Parathyroid adenoma (tissue), 2 donors: ENCODE results near the gene EVA1A.

Experiments
- H2AFZ ChIP-seq: fragments of 300-600 bp; sonication (generic); one replicate; pipeline ENCODE4 v1.7.0; 2017; ENCODE audit warnings: antibody characterized with exemption, mild to moderate bottlenecking
- H3K27ac ChIP-seq: fragments of 300-600 bp; sonication (generic); one replicate; pipeline ENCODE4 v1.7.0; 2017
- H3K27me3 ChIP-seq: fragments of 300-600 bp; sonication (generic); one replicate; pipeline ENCODE4 v1.7.0; 2017; ENCODE audit warnings: low read length; ENCODE audit not compliant: control insufficient read depth, insufficient read depth
- H3K36me3 ChIP-seq: fragments of 300-600 bp; sonication (generic); one replicate; pipeline ENCODE4 v1.7.0; 2017; ENCODE audit warnings: low read length; ENCODE audit not compliant: control insufficient read depth, insufficient read depth
- H3K4me1 ChIP-seq: fragments of 300-600 bp; sonication (generic); one replicate; pipeline ENCODE4 v1.7.0; 2017; ENCODE audit warnings: control low read depth
- H3K4me2 ChIP-seq: fragments of 300-600 bp; sonication (generic); one replicate; pipeline ENCODE4 v1.7.0; 2017; ENCODE audit warnings: low read length
- H3K4me3 ChIP-seq: fragments of 300-600 bp; sonication (generic); one replicate; pipeline ENCODE4 v1.7.0; 2017; ENCODE audit warnings: low read depth, low read length
- H3K79me2 ChIP-seq: fragments of 300-600 bp; sonication (generic); one replicate; pipeline ENCODE4 v1.7.0; 2017; ENCODE audit warnings: control low read depth
- H3K9ac ChIP-seq: fragments of 300-600 bp; sonication (generic); one replicate; pipeline ENCODE4 v1.7.0; 2017; ENCODE audit warnings: mild to moderate bottlenecking
- H3K9me3 ChIP-seq: fragments of 300-600 bp; sonication (generic); one replicate; pipeline ENCODE4 v1.7.0; 2017; ENCODE audit warnings: low read length; ENCODE audit not compliant: control insufficient read depth
- TF ChIP-seq, protein P1 (sequence below): fragments of 300-600 bp; sonication (generic); IDR thresholded peaks from one replicate; pipeline ENCODE4 v1.7.0; 2017; ENCODE audit warnings: antibody characterized with exemption, mild to moderate bottlenecking
- donor health status: primary hyperparathyroidism.

Gene EVA1A

GRCh38 chr2:75604484-75604883, 43.7 kb upstream of the EVA1A start:
- H3K9ac ChIP-seq: no peak overlapping the region
- no peak overlapping the region for H3K27ac ChIP-seq
- no peaks in the 10 kb centered on the region for H3K79me2 ChIP-seq
- peaks cover 8% of the 10 kb centered on the region for H3K4me1 ChIP-seq
- H3K27me3 ChIP-seq: no peaks in the 10 kb centered on the region
- no peak overlapping the region for H3K4me3 ChIP-seq
- H3K36me3 ChIP-seq: no peaks in the 10 kb centered on the region
- H3K4me2 ChIP-seq: no peak overlapping the region
- no peaks in the 10 kb centered on the region for H3K9me3 ChIP-seq
- TF ChIP-seq, protein P1, sequence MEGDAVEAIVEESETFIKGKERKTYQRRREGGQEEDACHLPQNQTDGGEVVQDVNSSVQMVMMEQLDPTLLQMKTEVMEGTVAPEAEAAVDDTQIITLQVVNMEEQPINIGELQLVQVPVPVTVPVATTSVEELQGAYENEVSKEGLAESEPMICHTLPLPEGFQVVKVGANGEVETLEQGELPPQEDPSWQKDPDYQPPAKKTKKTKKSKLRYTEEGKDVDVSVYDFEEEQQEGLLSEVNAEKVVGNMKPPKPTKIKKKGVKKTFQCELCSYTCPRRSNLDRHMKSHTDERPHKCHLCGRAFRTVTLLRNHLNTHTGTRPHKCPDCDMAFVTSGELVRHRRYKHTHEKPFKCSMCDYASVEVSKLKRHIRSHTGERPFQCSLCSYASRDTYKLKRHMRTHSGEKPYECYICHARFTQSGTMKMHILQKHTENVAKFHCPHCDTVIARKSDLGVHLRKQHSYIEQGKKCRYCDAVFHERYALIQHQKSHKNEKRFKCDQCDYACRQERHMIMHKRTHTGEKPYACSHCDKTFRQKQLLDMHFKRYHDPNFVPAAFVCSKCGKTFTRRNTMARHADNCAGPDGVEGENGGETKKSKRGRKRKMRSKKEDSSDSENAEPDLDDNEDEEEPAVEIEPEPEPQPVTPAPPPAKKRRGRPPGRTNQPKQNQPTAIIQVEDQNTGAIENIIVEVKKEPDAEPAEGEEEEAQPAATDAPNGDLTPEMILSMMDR: no peak
- H2AFZ ChIP-seq: no peak overlapping the region

- H3K36me3 ChIP-seq: no peaks in the 10 kb centered on the region
- H3K4me2 ChIP-seq: no peak overlapping the region
- no peaks in the 10 kb centered on the region for H3K9me3 ChIP-seq
- no peaks in the 10 kb centered on the region for H3K79me2 ChIP-seq
- H3K4me3 ChIP-seq: no peak overlapping the region
- H2AFZ ChIP-seq: no peak overlapping the region
- no peaks in the 10 kb centered on the region for H3K27me3 ChIP-seq
- H3K27ac ChIP-seq: no peak overlapping the region
- H3K9ac ChIP-seq: no peak overlapping the region
- H3K4me1 ChIP-seq: peaks cover 3% of the 10 kb centered on the region
- TF ChIP-seq, protein P1: no peak
Measured at GRCh38 chr2:75603477-75603876, 42.7 kb upstream of the EVA1A start.

DNA sequence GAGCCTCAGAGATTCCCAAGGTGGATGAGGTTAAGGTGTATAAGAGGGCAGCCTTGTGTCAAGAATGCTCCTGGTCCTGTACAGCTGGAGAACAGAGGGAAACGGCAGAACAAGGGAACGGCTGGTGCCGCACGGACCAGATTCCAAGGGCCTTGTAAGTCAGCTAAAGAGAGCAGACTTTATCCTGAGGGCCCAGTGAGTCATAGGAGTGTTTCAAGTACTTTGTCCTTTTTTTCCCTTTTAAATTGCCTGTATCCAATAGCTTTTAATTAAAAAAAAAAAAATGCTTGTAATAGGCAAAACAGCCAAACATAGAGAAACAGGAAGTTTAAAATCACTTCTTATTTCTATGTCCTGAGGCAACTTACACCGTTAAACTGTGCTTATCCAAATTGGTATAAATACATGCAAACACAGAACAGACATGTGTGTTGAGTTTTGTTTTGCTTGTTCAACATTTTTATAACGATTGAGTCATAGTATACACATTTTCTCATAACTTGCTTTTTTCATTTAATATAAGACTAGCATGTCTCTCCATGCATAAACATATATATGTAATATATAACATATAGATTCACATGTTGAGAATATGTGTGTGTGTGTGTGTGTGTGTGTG, 42.1 kb upstream of the EVA1A start:
- Histone ChIP-seq H3K27me3 (no peaks in the 10 kb centered on the region), H3K27ac (no peak overlapping the region), H3K4me1 (no peaks in the 10 kb centered on the region), H3K4me2 (no peak overlapping the region), H3K36me3 (no peaks in the 10 kb centered on the region), H3K9ac (no peak overlapping the region), H3K4me3 (no peak overlapping the region), H2AFZ (no peak overlapping the region), H3K9me3 (no peaks in the 10 kb centered on the region), H3K79me2 (no peaks in the 10 kb centered on the region)
- TF ChIP-seq, protein P1: no peak

GRCh38 chr2:75600461-75601011, 39.8 kb upstream of the EVA1A start:
- H2AFZ ChIP-seq: no peak overlapping the region
- H3K4me1 ChIP-seq: no peaks in the 10 kb centered on the region
- H3K4me2 ChIP-seq: no peak overlapping the region
- TF ChIP-seq, protein P1: no peak
- H3K79me2 ChIP-seq: no peaks in the 10 kb centered on the region
- H3K27ac ChIP-seq: no peak overlapping the region
- no peaks in the 10 kb centered on the region for H3K9me3 ChIP-seq
- H3K36me3 ChIP-seq: no peaks in the 10 kb centered on the region
- H3K4me3 ChIP-seq: no peak overlapping the region
- no peaks in the 10 kb centered on the region for H3K27me3 ChIP-seq
- H3K9ac ChIP-seq: no peak overlapping the region

- Histone ChIP-seq H3K79me2 (no peaks in the 10 kb centered on the region), H3K9ac (no peak overlapping the region), H3K36me3 (no peaks in the 10 kb centered on the region), H3K27me3 (no peaks in the 10 kb centered on the region), H3K4me3 (no peak overlapping the region), H3K9me3 (no peaks in the 10 kb centered on the region), H2AFZ (no peak overlapping the region), H3K27ac (no peak overlapping the region), H3K4me2 (no peak overlapping the region), H3K4me1 (no peaks in the 10 kb centered on the region)
- TF ChIP-seq, protein P1: no peak
Measured at GRCh38 chr2:75598589-75599155, 37.9 kb upstream of the EVA1A start.
